ENCODE results near the gene ADGRF1. TPM values are rescaled to one million over a fixed set of nuclear protein-coding genes. Genes with fewer than 3 reads are reported as not detected.
"Not testable (repeated sequence)": the region's sequence is repeated elsewhere in the genome, so short reads cannot be mapped to it uniquely, and the experiment has no call there.

Gene ADGRF1
- 1 to 10 TPM in 1 of 7 donors, under 1 TPM in 2, not detected in 4; 0.14 to 1.6 (median 0.51) TPM for total RNA-seq
- polyA plus RNA-seq: under 1 TPM in 2 of 3 donors, not detected in 1; 0.13 to 0.32 TPM
- long read RNA-seq, donor 1: 0 reads
- long read RNA-seq, donor 2: 0 reads

DNA sequence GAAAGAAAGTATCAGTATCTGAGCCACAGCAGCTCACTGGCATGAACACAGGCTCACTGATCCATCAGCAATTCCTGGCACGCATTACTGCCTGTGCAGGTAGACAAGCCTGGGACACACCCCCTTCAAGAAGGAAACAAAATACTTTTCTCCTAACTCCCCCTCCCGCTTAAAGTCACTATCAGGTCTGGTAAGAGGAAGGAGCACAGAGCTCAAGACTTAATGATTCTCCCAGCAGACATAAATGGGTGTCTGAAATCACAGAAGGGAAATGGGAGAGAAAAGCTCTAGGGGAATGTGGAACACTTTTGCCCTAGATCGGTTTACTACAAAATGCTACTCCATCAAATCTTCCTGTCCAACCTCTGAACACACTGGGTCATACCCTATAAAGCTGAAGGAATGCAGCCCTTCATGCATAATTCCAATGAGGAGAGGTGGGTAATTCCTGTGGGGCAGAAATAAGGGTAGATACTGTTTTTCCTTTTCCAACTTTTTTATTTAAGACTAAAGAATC, at the start of gene ADGRF1:
TSS of gene ADGRF1 (minus strand) at position 58 of the 517 bp plus-strand sequence. CDS start 13,271 bp downstream, outside the sequence.
- Histone ChIP-seq H3K9me3 (no peaks in the 10 kb centered on the region), H3K4me1 (peaks cover 0 to 9% (median 4%) of the 10 kb centered on the region in 6 donors), H3K4me3 (no peak within 1 kb of the TSS), H3K27me3 (replicated peaks in 1 of 7) (peaks cover 0 to 8% (median 0%) of the 10 kb centered on the region in 7 donors), H3K36me3 (no peaks in the 10 kb centered on the region), H3K27ac (no peak within 1 kb of the TSS)
- intact Hi-C loops (cut with DNase I; ENCODE audit: low total_unique reads): no loop called here
- no peak for DNase-seq
- 76 to 92% (median 88%) methylated on average over 3 of the region's 3 CpGs for WGBS, 5 donors
- TF ChIP-seq POLR2A (IDR thresholded peaks at IDR 0.05) (no peak), POLR2AphosphoS5 (IDR thresholded peaks at IDR 0.05) (no peak)
- TF ChIP-seq, protein P1, sequence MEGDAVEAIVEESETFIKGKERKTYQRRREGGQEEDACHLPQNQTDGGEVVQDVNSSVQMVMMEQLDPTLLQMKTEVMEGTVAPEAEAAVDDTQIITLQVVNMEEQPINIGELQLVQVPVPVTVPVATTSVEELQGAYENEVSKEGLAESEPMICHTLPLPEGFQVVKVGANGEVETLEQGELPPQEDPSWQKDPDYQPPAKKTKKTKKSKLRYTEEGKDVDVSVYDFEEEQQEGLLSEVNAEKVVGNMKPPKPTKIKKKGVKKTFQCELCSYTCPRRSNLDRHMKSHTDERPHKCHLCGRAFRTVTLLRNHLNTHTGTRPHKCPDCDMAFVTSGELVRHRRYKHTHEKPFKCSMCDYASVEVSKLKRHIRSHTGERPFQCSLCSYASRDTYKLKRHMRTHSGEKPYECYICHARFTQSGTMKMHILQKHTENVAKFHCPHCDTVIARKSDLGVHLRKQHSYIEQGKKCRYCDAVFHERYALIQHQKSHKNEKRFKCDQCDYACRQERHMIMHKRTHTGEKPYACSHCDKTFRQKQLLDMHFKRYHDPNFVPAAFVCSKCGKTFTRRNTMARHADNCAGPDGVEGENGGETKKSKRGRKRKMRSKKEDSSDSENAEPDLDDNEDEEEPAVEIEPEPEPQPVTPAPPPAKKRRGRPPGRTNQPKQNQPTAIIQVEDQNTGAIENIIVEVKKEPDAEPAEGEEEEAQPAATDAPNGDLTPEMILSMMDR (IDR thresholded peaks at IDR 0.05 in 8 of 11, conservative IDR thresholded peaks at IDR 0.05 in 3 of 11): no peak

DNA sequence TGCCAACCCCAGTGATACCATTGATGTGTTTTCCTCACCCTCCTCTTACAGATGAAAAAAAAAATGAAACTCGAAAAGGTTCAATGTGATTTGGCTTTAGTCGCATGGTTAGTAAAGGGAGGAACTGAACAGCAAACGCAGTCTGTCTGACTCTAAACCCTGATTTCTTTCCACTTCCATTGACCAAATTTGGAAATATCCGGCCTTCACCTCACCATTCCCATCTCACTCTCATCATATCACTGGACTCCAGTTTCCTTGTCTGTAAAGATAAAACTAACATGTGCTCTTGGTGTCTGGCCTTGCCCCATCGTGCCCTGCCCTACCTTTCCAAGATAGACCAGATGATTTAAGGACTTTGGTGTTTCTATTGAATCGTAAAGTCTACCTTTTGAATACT, 48.7 kb upstream of the ADGRF1 start:
- intact Hi-C loops (cut with DNase I; ENCODE audit: low total_unique reads): loop anchor here (10.0 kb wide), 1 partner anchor 214 kb away; the partner anchor contains the start of gene TNFRSF21
- TF ChIP-seq POLR2A (IDR thresholded peaks at IDR 0.05): no peak
- TF ChIP-seq, protein P1 (IDR thresholded peaks at IDR 0.05 in 8 of 11, conservative IDR thresholded peaks at IDR 0.05 in 3 of 11): no peak
- TF ChIP-seq POLR2AphosphoS5 (IDR thresholded peaks at IDR 0.05): no peak
- Histone ChIP-seq H3K4me3 (no peak overlapping the region), H3K27ac (no peak overlapping the region), H3K36me3 (no peaks in the 10 kb centered on the region), H3K9me3 (no peaks in the 10 kb centered on the region), H3K27me3 (replicated peaks in 1 of 7) (no peaks in the 10 kb centered on the region), H3K4me1 (peaks cover 0 to 3% (median 0%) of the 10 kb centered on the region in 6 donors)
- WGBS, 5 donors: 78 to 93% (median 88%) methylated on average over 6 of the region's 6 CpGs
- DNase-seq: no peak

DNA sequence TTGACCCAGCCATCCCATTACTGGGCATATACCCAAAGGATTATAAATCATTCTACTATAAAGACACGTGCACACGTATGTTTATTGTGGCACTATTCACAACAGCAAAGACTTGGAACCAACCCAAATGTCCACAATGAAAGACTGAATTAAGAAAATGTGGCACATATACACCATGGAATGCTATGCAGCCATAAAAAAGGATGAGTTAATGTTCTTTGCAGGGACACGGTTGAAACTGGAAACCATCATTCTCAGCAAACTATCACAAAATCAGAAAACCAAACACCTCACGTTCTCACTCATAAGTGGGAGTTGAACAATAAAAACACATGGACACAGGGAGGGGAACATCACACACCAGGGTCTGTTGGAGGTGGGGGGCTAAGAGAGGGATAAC, 47.3 kb upstream of the ADGRF1 start:
- H3K9me3 ChIP-seq; intact Hi-C loops (cut with DNase I; ENCODE audit: low total_unique reads); H3K36me3 ChIP-seq; H3K4me3 ChIP-seq; H3K27ac ChIP-seq; DNase-seq; H3K27me3 ChIP-seq (replicated peaks in 1 of 7); H3K4me1 ChIP-seq: not testable (repeated sequence)
- WGBS, 5 donors: 86 to 95% (median 92%) methylated on average over 4 of the region's 4 CpGs

GRCh38 chr6:47086051-47086770, 44.1 kb upstream of the ADGRF1 start:
- WGBS, 5 donors: 62 to 86% (median 73%) methylated on average over 4 of the region's 4 CpGs
- Histone ChIP-seq H3K36me3 (no peaks in the 10 kb centered on the region), H3K27ac (no peak overlapping the region), H3K27me3 (replicated peaks in 1 of 7) (no peaks in the 10 kb centered on the region), H3K4me3 (no peak overlapping the region), H3K9me3 (no peaks in the 10 kb centered on the region), H3K4me1 (peaks cover 6 to 19% (median 15%) of the 10 kb centered on the region in 6 donors)
- no peak for DNase-seq
- TF ChIP-seq POLR2A (IDR thresholded peaks at IDR 0.05): no peak
- TF ChIP-seq POLR2AphosphoS5 (IDR thresholded peaks at IDR 0.05): no peak
- TF ChIP-seq, protein P1 (IDR thresholded peaks at IDR 0.05 in 8 of 11, conservative IDR thresholded peaks at IDR 0.05 in 3 of 11): no peak
- intact Hi-C loops (cut with DNase I; ENCODE audit: low total_unique reads): no loop called here
